Measurements from ENCODE around the gene SIKE1. TPM values are rescaled to one million over a fixed set of nuclear protein-coding genes. Genes with fewer than 3 reads are reported as not detected.
"Not testable (repeated sequence)": the region's sequence is repeated elsewhere in the genome, so short reads cannot be mapped to it uniquely, and the experiment has no call there.

The SIKE1 gene
- total RNA-seq, 2 experiments from 2014 or later = 73.3 to 74.9 TPM

GRCh38 chr1:114764689-114765088 lies 15.8 kb downstream of the SIKE1 start:
- no peak overlapping the region for H3K27ac Mint-ChIP-seq
- H3K36me3 Mint-ChIP-seq = peaks cover 2% of the 10 kb centered on the region
- peaks cover 2% of the 10 kb centered on the region for H3K4me1 Mint-ChIP-seq
- DNase-seq = no peak
- H3K4me3 Mint-ChIP-seq = no peak overlapping the region
- H3K9me3 Mint-ChIP-seq = peaks cover 8% of the 10 kb centered on the region
- H3K27me3 Mint-ChIP-seq = no peaks in the 10 kb centered on the region

DNA sequence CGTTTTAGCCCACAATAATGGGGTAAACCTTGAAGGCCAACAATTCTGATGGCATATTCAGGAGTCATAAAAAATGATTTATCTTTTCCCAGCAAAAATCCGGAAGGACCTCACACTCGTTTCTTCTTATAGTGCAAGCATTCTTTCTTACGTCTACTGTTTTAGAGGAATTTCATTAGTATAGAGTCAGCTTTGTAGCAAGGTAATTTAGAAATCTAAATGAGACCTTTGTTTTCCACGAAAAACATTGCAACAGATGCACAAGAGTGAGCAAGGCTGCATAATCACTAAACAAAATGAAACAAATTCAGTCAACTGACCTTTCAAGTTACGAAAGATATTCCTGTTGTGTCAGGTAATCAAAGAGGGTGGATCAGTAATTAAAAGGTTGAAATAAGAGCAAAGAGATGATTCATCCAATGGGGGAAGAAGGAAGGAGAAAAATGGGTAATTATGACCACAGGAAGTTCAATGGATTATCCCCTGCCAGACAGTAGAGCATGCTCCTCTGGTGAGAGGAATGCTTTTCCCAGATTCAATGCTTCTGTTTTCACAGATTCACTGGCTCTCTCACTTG lies 22.1 kb downstream of the SIKE1 start:
- Mint-ChIP-seq H3K27me3 (no peaks in the 10 kb centered on the region), H3K36me3 (peaks cover 33% of the 10 kb centered on the region), H3K27ac (peak overlapping the region; percentile 100), H3K9me3 (peaks cover 6% of the 10 kb centered on the region), H3K4me3 (peak overlapping the region; percentile 98), H3K4me1 (peaks cover 38% of the 10 kb centered on the region)
- DNase-seq = no peak

GRCh38 chr1:114757455-114758255 lies 22.8 kb downstream of the SIKE1 start, which contains the start of gene CSDE1:
Gene CSDE1, minus strand, starts transcription at chr1:114757984. Its CDS starts 18,094 bp downstream, at chr1:114739890.
- DNase-seq = peak; percentile 93
- H3K4me1 Mint-ChIP-seq = peaks cover 42% of the 10 kb centered on the region
- H3K27me3 Mint-ChIP-seq = no peaks in the 10 kb centered on the region
- H3K4me3 Mint-ChIP-seq = peak within 1 kb of the TSS; percentile 98
- peaks cover 32% of the 10 kb centered on the region for H3K36me3 Mint-ChIP-seq
- H3K27ac Mint-ChIP-seq = peak within 1 kb of the TSS; percentile 100
- peaks cover under 1% of the 10 kb centered on the region for H3K9me3 Mint-ChIP-seq

- peak overlapping the region; percentile 98 for H3K4me3 Mint-ChIP-seq
- peak overlapping the region; percentile 100 for H3K27ac Mint-ChIP-seq
- peaks cover 48% of the 10 kb centered on the region for H3K4me1 Mint-ChIP-seq
- peaks cover 38% of the 10 kb centered on the region for H3K36me3 Mint-ChIP-seq
- no peaks in the 10 kb centered on the region for H3K9me3 Mint-ChIP-seq
- peak; percentile 10 for DNase-seq
- H3K27me3 Mint-ChIP-seq = no peaks in the 10 kb centered on the region
These were observed 23.5 kb downstream of the SIKE1 start for GRCh38 chr1:114756949-114757454.

- Mint-ChIP-seq H3K27ac (peak overlapping the region; percentile 100), H3K9me3 (no peaks in the 10 kb centered on the region), H3K4me1 (peaks cover 56% of the 10 kb centered on the region), H3K27me3 (no peaks in the 10 kb centered on the region), H3K36me3 (peaks cover 42% of the 10 kb centered on the region), H3K4me3 (peak overlapping the region; percentile 98)
- no peak for DNase-seq
These were observed 24.2 kb downstream of the SIKE1 start for GRCh38 chr1:114756009-114756892.

DNA sequence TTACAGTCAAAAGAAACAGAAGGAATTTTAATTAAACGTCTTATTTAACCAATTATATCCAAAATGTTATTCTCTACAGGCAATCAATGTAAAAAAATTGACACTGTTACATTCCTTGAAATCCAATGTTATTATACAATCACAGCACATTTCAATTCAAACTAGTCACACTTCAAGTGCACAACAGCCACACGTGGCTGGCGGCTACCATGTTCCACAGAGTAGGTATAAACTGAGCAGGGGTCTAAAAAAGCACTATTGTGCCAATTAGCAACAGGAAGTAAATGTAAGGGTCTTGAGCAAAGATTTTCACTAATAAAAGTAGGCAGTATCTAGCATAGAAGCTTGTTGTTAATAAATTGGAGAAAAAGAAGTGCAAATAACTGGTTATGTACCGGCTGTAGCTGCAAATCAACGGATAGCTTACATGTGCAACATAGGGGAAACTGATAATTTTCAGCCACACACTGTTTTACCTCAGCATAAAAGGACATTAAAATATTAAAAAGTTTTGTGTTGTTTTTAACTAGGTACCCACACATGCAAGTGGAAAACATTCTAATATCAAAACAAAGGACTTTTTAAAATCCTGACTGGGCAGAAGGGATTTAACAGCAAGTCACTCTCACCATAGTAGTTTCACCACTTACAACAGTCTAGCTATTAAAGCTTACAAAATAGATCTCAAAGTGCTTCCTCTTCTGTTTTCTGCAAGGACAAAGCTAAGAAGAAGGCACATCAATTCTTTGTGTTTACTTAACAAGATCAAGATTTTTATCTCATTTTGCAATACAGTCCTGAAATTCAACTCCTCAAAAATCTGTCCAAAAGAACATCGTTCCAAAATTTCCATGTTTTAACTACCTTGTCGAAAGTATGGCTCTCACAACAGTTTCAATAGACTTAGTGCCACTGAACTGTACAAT lies 25.2 kb downstream of the SIKE1 start:
- no peaks in the 10 kb centered on the region for H3K9me3 Mint-ChIP-seq
- H3K4me3 Mint-ChIP-seq = peak overlapping the region; percentile 98
- peaks cover 50% of the 10 kb centered on the region for H3K36me3 Mint-ChIP-seq
- peaks cover 65% of the 10 kb centered on the region for H3K4me1 Mint-ChIP-seq
- H3K27me3 Mint-ChIP-seq = no peaks in the 10 kb centered on the region
- H3K27ac Mint-ChIP-seq = peak overlapping the region; percentile 100
- no peak for DNase-seq

- peak; percentile 17 for DNase-seq
- H3K9me3 Mint-ChIP-seq, H3K27me3 Mint-ChIP-seq: not testable (repeated sequence)
- H3K4me3 Mint-ChIP-seq = peak overlapping the region; percentile 98
- H3K4me1 Mint-ChIP-seq = peaks cover 75% of the 10 kb centered on the region
- H3K36me3 Mint-ChIP-seq = peaks cover 61% of the 10 kb centered on the region
- H3K27ac Mint-ChIP-seq = peak overlapping the region; percentile 100
These were observed 26.8 kb downstream of the SIKE1 start for GRCh38 chr1:114753702-114754101.

DNA sequence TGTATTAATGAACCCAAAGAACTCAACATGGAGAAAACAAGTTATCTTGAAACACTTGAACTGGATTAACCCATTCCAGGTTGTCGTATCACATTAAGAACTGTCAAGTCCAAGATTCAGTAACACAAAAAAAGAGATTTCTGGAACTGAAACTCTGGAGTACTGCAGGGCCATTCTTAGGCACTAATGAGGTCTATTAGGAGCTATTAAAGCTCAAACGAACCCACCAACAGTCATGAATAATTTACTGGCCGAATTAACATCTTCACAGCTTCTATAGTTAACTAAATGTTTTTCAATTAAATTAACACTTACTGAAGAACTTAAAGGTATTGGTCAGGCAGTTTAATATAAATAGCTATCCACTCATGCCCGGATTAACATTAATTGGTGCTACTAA lies 27.3 kb downstream of the SIKE1 start:
- H3K36me3 Mint-ChIP-seq = peaks cover 66% of the 10 kb centered on the region
- no peaks in the 10 kb centered on the region for H3K27me3 Mint-ChIP-seq
- H3K4me1 Mint-ChIP-seq = peaks cover 75% of the 10 kb centered on the region
- peak overlapping the region; percentile 33 for H3K4me3 Mint-ChIP-seq
- H3K9me3 Mint-ChIP-seq = no peaks in the 10 kb centered on the region
- no peak overlapping the region for H3K27ac Mint-ChIP-seq
- DNase-seq = no peak

DNA sequence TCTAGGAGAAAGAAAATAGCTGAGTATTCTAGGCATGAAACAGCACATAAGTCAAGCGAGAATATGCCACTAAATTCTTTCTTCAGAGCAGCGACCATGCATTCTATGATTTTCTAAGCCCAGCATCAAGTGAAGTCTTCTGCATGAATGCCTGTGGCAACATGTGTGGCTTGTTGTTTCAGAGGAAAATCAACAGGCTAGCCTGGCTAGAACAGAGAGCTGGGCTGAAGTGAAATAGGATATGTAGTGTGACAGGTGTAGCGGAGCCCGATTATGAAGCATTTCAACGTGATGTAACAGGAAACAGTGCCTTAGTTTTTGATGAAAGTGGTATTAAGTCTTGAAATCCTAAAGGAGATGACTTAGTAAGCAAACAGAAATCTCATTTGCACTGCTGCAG lies 29.7 kb downstream of the SIKE1 start:
- no peak overlapping the region for H3K4me3 Mint-ChIP-seq
- DNase-seq = no peak
- peaks cover 82% of the 10 kb centered on the region for H3K4me1 Mint-ChIP-seq
- H3K9me3 Mint-ChIP-seq = no peaks in the 10 kb centered on the region
- H3K27me3 Mint-ChIP-seq = no peaks in the 10 kb centered on the region
- H3K36me3 Mint-ChIP-seq = peaks cover 59% of the 10 kb centered on the region
- H3K27ac Mint-ChIP-seq = peak overlapping the region; percentile 11

GRCh38 chr1:114749835-114750234 lies 30.6 kb downstream of the SIKE1 start:
- H3K36me3 Mint-ChIP-seq = peaks cover 55% of the 10 kb centered on the region
- H3K4me3 Mint-ChIP-seq = no peak overlapping the region
- H3K4me1 Mint-ChIP-seq = peaks cover 82% of the 10 kb centered on the region
- H3K27me3 Mint-ChIP-seq = no peaks in the 10 kb centered on the region
- DNase-seq = no peak
- H3K9me3 Mint-ChIP-seq = no peaks in the 10 kb centered on the region
- H3K27ac Mint-ChIP-seq = no peak overlapping the region

GRCh38 chr1:114746450-114747121 lies 33.9 kb downstream of the SIKE1 start:
- Mint-ChIP-seq H3K27ac (peak overlapping the region; percentile 45), H3K27me3 (no peaks in the 10 kb centered on the region), H3K9me3 (no peaks in the 10 kb centered on the region), H3K4me3 (no peak overlapping the region), H3K4me1 (peaks cover 67% of the 10 kb centered on the region), H3K36me3 (peaks cover 54% of the 10 kb centered on the region)
- DNase-seq = no peak

DNA sequence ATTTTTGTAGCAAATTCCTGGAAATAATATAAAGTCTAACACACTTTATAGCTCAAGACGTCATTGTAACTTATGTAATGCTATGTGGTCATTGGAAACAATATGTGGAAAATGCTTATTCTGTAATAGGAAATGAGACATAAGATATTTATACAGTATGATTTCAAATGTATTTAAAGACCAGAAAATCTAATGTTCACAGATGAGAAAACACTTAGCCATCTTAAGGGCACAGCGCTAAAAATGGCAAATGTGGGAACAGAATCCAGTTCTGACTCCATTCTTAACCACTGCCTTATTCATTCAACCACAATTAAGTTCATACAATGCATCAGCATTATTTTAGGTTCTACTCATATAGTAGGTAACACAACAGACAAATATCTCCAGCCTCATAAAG lies 35.2 kb downstream of the SIKE1 start:
- H3K9me3 Mint-ChIP-seq = no peaks in the 10 kb centered on the region
- H3K36me3 Mint-ChIP-seq = peaks cover 49% of the 10 kb centered on the region
- H3K27me3 Mint-ChIP-seq = no peaks in the 10 kb centered on the region
- no peak overlapping the region for H3K27ac Mint-ChIP-seq
- DNase-seq = no peak
- H3K4me3 Mint-ChIP-seq = no peak overlapping the region
- peaks cover 65% of the 10 kb centered on the region for H3K4me1 Mint-ChIP-seq

GRCh38 chr1:114741963-114742746 lies 38.3 kb downstream of the SIKE1 start:
- no peaks in the 10 kb centered on the region for H3K27me3 Mint-ChIP-seq
- peaks cover 45% of the 10 kb centered on the region for H3K4me1 Mint-ChIP-seq

More at GRCh38 chr1:114741963-114742746, 38.3 kb downstream of the SIKE1 start:
- DNase-seq = no peak
- no peak overlapping the region for H3K27ac Mint-ChIP-seq
- H3K4me3 Mint-ChIP-seq = no peak overlapping the region
- peaks cover 35% of the 10 kb centered on the region for H3K36me3 Mint-ChIP-seq
- H3K9me3 Mint-ChIP-seq = no peaks in the 10 kb centered on the region

All from activated naive CD8-positive, alpha-beta T cell treated with anti-CD3 and anti-CD28 coated beads for 36 hours (primary cell).